DND-41 (cell line): ENCODE measurements around the gene CPA4.

ENCODE experiments used
- ATAC-seq: fragments of 200-7000 bp; cut with Tn5 transposase; 3 replicates; pipeline ENCODE4 v1.9.1; 2021; ENCODE audit warnings: low read depth; ENCODE audit not compliant: insufficient read depth
- DNase-seq: peaks from one replicate; pipeline ENCODE4 v3.0.0-alpha.2; 2020
- H2AFZ ChIP-seq: 2 replicates; pipeline ENCODE4 v1.6.0; 2012; ENCODE audit warnings: low read depth, low read length
- H3K27ac ChIP-seq: 2 replicates; pipeline ENCODE4 v1.5.1; 2012; ENCODE audit warnings: low read length, inconsistent platforms
- H3K27me3 ChIP-seq: fragments of 200-600 bp; sonication (generic); 2 replicates; pipeline ENCODE4 v1.6.0; 2012; ENCODE audit warnings: low read length, mild to moderate bottlenecking, inconsistent platforms; ENCODE audit not compliant: insufficient read depth, poor library complexity
- H3K36me3 ChIP-seq: 2 replicates; pipeline ENCODE4 v1.5.1; 2012; ENCODE audit warnings: low read length, inconsistent platforms; ENCODE audit not compliant: insufficient read depth
- H3K4me1 ChIP-seq: 2 replicates; pipeline ENCODE4 v1.5.1; 2012; ENCODE audit warnings: mild to moderate bottlenecking, low read length; ENCODE audit not compliant: insufficient read depth
- H3K4me2 ChIP-seq: 2 replicates; pipeline ENCODE4 v1.6.0; 2012; ENCODE audit warnings: mild to moderate bottlenecking, moderate library complexity, low read length, inconsistent platforms; ENCODE audit not compliant: insufficient read depth
- H3K4me3 ChIP-seq, 2 experiments: fragments of 200-600 bp in 1 of 2; shearing (Covaris generic) in 1 of 2; 2 replicates each; pipeline ENCODE4 v1.5.1; 2012 to 2016; ENCODE audit warnings: inconsistent platforms in 2 of 2, low read length in 2 of 2, mild to moderate bottlenecking in 2 of 2, low read depth in 1 of 2, moderate library complexity in 1 of 2
- H3K79me2 ChIP-seq: 2 replicates; pipeline ENCODE4 v1.6.0; 2012; ENCODE audit warnings: low read length, inconsistent platforms; ENCODE audit not compliant: insufficient read depth
- H3K9ac ChIP-seq: 2 replicates; pipeline ENCODE4 v1.6.0; 2012; ENCODE audit warnings: low read depth, mild to moderate bottlenecking, inconsistent platforms, low read length, moderate library complexity
- H3K9me3 ChIP-seq: 2 replicates; pipeline ENCODE4 v1.5.1; 2012; ENCODE audit warnings: low read length, moderate library complexity, mild to moderate bottlenecking, inconsistent platforms; ENCODE audit not compliant: insufficient read depth, severe bottlenecking
- H4K20me1 ChIP-seq: 2 replicates; pipeline ENCODE4 v1.6.0; 2012; ENCODE audit warnings: low read length; ENCODE audit not compliant: insufficient read depth
- CTCF ChIP-seq: IDR thresholded peaks from 2 replicates; pipeline ENCODE4 v1.5.1; 2012; ENCODE audit warnings: borderline replicate concordance, low read length, moderate library complexity, mild to moderate bottlenecking; ENCODE audit not compliant: poor library complexity, severe bottlenecking; ENCODE audit errors: extremely low read depth
- EZH2 ChIP-seq: IDR thresholded peaks from 3 replicates; pipeline ENCODE4 v1.6.1; 2012; ENCODE audit warnings: borderline replicate concordance, low read depth, mild to moderate bottlenecking, moderate library complexity, low read length, inconsistent platforms; ENCODE audit not compliant: severe bottlenecking

CPA4 gene

GRCh38 chr7:130345725-130346124 is 52.8 kb downstream of the CPA4 start:
- no peak overlapping the region for H3K4me3 ChIP-seq
- H3K79me2 ChIP-seq = no peaks in the 10 kb centered on the region
- no peaks in the 10 kb centered on the region for H3K27me3 ChIP-seq
- H3K4me1 ChIP-seq = no peaks in the 10 kb centered on the region
- no peak for TF ChIP-seq CTCF
- TF ChIP-seq EZH2 = no peak
- no peak overlapping the region for H3K9ac ChIP-seq
- H3K4me2 ChIP-seq = no peak overlapping the region
- no peaks in the 10 kb centered on the region for H3K9me3 ChIP-seq
- H3K27ac ChIP-seq = no peak overlapping the region
- no peak for DNase-seq
- H3K36me3 ChIP-seq = no peaks in the 10 kb centered on the region
- no peak overlapping the region for H2AFZ ChIP-seq
- ATAC-seq = no peak
- H4K20me1 ChIP-seq = no peaks in the 10 kb centered on the region

- Histone ChIP-seq H3K4me3 (no peak overlapping the region), H3K27me3 (no peaks in the 10 kb centered on the region), H3K9ac (no peak overlapping the region), H3K27ac (no peak overlapping the region), H3K9me3 (no peaks in the 10 kb centered on the region), H4K20me1 (no peaks in the 10 kb centered on the region), H3K4me1 (no peaks in the 10 kb centered on the region), H3K4me2 (no peak overlapping the region), H2AFZ (no peak overlapping the region), H3K36me3 (no peaks in the 10 kb centered on the region), H3K79me2 (no peaks in the 10 kb centered on the region)
- ATAC-seq (no peak), DNase-seq (no peak)
- TF ChIP-seq EZH2 (no peak), CTCF (no peak)
Measured at GRCh38 chr7:130346177-130346905, 53.4 kb downstream of the CPA4 start.

GRCh38 chr7:130346941-130347340 is 54.0 kb downstream of the CPA4 start:
- no peaks in the 10 kb centered on the region for H3K36me3 ChIP-seq
- no peak for ATAC-seq
- H3K4me2 ChIP-seq = no peak overlapping the region
- no peak overlapping the region for H3K27ac ChIP-seq
- DNase-seq = no peak
- H3K9ac ChIP-seq = no peak overlapping the region
- H3K4me1 ChIP-seq = no peaks in the 10 kb centered on the region
- no peak overlapping the region for H2AFZ ChIP-seq
- no peak overlapping the region for H3K4me3 ChIP-seq
- no peaks in the 10 kb centered on the region for H3K27me3 ChIP-seq
- no peaks in the 10 kb centered on the region for H3K79me2 ChIP-seq
- no peaks in the 10 kb centered on the region for H3K9me3 ChIP-seq
- H4K20me1 ChIP-seq = no peaks in the 10 kb centered on the region
- no peak for TF ChIP-seq EZH2
- no peak for TF ChIP-seq CTCF
